Urothelium cell line (cell line): Measurements from ENCODE around the gene NOP16.
"Not testable (repeated sequence)": the region's sequence is repeated elsewhere in the genome, so short reads cannot be mapped to it uniquely, and the experiment has no call there.

ENCODE experiments used
- DNase-seq: peaks from one replicate; pipeline ENCODE4 v3.0.0; 2011; ENCODE audit warnings: low spot score, mixed read lengths
- FAIRE-seq: peaks from 2 replicates; lab custom pipeline; 2011; peaks lifted over from hg19 to GRCh38; lab: Jason Lieb, UNC

NOP16 gene

DNA sequence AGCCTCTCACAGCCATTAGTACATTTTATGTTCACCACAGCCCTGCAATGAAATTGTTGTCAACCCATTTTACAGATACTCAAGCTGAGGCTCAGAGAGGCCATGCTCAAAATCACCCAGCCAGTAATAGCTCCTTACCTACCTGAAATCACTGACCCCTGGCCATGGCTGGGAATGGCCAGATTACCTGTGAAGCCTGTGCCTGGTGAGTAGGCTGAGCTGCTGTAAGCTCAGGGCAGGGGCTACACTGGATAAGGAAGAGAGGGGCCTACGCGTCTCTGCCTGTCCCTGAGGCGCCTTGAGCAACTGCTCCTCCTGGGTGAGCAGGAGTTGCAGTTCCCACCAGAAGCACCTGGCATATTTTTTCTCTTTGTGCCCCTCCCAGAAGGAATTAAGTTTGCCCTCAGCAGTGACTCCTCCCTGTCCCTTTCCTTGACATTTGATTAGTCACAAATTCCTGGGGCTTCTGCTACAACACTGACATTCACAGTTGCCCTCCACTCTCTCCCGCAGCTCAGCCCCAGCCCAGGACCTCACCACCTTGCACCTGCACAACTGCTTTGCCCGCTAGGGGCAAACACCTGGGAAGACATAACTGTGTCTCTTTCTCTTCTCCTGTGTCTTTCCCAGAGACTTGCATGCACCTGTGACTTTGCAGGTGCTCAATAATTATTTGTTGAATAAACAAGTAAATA lies 22.2 kb upstream of the NOP16 start:
- FAIRE-seq (no peak), DNase-seq (no peak)

DNA sequence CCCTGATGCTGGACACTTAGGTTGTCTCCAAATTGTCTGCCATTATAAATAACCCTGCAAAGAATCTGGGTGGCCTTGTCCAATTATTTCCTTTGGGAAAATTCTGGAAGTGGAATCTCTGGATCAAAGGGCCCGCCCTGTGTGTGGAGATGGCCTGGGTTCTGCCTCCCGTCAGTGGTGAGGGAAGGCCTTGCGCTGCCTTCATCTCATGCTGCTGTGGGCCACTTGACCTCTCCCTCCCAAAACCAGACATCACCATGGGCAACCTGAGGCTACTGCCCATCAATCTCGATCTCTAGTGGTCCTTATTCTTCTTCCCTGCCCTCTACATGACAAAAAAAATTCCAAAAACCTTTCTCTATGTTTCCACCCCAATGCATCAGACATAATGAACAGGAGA lies 21.4 kb upstream of the NOP16 start:
- no peak for FAIRE-seq

DNA sequence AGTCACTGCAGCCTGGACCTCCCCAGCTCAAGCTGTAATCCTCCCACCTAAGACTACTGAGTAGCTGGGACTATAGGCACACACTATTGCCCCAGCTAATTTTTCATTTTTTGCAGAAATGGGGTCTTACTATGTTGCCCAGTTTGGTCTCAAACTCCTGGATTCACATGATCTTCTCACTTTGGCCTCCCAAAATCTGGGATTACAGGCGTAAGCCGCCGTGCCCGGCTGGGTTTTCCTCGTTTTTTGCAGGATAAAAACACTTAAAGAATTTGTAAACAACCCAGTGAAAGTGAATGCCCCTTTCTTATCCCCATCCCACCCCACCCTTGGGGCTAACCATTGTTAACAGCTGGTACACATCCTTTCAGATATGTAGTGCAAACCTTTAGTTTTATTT lies 20.2 kb upstream of the NOP16 start:
- DNase-seq (no peak), FAIRE-seq (no peak)

More for the DNA sequence above, 21.4 kb upstream of the NOP16 start:
- no peak for DNase-seq

DNA sequence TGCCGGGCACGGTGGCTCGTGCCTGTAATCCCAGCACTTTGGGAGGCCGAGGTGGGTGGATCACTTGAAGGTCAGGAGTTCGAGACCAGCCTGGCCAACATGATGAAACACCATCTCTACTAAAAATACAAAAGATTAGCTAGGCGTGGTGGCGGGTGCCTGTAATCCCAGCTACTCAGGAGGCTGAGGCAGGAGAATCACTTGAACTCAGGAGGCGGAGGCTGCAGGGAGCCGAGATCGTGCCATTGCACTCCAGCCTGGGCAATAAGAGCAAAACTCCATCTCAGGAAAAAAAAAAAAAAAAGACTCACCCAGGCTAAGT lies 19.8 kb upstream of the NOP16 start:
- FAIRE-seq, DNase-seq: not testable (repeated sequence)

DNA sequence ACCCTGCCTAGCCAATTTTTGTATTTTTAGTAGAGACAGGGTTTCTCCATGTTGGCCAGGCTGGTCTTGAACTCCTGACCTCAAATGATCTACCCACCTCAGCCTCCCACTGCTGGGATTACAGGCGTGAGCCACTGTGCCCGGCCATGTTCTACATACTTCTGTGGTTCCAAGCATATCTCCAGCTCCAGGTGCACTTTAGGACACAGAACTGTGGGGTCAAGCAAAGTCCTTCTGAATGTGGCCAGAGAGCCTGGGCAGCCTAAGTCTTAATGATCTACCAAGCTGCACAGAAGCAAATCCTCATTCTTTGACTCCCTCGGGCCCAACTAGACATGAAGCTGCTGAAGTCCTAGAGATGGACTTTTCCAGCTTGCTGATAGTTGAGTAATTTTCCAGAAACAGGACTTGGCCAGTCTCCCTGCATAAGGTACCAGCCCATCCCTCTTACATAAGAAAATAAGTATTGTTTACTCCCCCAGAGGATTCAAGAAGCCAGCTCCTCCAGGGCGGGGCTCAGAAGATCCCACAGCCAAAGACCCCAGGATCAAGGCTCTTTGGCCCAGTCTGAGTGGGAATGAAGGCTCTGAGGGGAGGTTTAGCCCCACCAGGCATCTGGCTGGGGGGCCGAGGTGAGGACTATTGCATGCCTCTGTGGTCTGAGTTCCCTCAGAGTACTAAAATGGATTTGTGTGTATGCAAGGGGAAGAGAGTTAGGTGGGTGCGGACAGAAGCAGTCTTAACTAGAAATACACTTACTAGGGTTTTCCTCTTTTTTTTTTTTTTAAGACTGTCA lies 19.3 kb upstream of the NOP16 start:
- DNase-seq (no peak), FAIRE-seq (no peak)

DNA sequence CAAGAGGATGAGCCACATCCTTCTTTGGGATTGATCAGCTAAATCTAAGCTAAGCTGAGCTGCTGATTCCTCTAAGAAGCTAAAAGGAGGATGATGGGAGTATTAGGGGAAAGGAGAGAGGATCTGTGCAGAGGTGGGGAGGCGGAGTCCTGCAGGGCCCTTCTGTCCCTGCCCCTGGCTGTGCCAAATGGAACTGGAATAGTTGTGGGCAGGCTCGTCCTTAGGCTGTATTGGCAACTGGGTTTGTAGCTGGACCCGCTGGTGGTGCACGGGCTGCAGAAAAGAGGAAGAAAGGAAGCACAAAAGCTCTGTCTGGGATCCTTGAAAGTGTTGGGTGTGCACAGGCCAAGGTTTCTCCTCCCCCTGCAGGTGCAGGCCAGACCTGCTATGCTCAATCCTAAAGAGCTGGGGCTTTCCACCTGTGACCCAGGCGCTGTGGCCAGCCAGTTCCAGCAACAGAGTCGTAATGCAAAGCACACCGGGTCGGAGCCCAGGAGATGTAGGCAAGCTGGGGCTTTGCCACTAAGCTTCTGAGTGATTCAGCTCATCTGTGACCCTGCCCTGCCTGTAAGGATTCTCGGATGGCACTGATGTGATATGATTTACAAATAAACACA lies 18.1 kb upstream of the NOP16 start:
- DNase-seq (no peak), FAIRE-seq (no peak)

DNA sequence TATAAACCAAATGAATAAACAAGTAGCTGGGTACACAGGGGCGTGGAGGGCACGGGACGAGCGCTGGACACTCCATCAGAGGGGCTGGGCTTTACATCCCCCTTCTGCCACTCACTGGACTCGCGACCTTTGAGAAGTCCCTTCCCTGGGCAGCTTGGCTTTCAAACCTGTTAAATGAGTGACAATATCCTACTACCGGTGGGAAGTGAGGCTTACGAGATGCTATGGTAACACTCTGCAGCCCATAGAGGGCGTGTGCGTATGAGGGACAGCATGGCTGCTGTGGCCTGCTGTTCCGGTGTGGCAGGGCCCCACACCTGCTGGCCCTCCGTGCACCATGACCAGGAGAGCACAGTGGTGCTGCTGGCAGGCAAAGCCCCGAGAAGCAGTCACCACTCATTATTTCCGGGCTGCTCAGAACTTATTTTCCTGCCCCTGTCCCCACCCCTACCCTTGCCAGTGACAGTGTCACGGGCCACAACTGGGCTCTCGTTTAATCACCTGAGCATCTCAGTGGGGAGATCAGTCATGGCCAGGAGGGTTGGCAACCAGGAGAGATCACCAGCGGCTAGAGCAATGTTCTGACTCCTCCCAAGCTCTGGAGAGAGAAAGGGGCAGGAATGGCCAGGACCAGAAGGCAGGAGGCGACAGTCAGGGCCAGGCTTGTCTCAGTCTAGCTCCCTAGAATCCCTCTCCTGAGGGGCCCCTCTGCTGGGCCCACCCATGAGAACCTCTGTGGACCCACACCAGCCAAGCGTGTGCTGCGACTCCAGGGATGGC lies 17.4 kb upstream of the NOP16 start:
- DNase-seq (no peak), FAIRE-seq (no peak)

DNA sequence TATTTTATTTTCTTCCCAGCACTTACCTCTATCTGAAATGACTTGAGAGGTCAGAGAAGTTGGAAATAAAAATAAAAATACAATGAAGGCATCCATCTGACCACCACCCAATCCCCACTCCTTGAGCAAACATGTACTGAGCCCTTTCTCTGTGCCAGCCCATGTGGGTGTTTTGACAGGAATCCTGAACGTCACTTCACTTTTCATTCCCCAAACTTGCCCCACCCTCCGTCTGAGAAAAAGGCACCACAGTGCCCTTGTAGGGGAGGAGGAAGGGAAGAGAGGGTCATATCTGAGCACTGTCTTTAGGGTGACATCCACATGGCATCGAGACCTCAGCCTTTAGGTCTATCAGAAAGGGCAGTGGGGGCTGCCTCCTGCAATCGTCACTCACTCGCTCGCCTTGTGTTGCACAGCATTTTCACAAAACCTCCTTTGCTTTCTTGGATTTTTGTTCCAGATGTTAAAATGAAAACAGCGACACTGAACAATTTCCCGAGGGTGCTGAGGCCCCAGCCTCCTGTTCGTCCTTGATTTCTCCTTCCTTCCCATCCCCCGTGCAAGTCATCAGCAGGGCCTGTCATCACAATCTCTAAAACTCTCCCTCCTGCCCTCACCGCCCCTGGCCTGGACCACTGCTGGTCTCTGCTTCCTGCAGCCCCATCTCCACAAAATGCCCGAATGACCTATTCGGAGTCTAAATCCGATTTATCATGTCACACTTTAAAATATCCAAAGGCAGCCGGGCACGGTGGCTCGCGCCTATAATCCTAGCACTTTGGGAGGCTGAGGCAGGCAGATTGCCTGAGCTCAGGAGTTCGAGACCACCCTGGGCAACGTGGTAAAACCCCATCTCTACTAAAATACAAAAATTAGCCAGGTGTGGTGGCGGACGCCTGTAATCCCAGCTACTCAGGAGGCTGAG lies 13.1 kb upstream of the NOP16 start:
- no peak for DNase-seq
- FAIRE-seq, result no peak

DNA sequence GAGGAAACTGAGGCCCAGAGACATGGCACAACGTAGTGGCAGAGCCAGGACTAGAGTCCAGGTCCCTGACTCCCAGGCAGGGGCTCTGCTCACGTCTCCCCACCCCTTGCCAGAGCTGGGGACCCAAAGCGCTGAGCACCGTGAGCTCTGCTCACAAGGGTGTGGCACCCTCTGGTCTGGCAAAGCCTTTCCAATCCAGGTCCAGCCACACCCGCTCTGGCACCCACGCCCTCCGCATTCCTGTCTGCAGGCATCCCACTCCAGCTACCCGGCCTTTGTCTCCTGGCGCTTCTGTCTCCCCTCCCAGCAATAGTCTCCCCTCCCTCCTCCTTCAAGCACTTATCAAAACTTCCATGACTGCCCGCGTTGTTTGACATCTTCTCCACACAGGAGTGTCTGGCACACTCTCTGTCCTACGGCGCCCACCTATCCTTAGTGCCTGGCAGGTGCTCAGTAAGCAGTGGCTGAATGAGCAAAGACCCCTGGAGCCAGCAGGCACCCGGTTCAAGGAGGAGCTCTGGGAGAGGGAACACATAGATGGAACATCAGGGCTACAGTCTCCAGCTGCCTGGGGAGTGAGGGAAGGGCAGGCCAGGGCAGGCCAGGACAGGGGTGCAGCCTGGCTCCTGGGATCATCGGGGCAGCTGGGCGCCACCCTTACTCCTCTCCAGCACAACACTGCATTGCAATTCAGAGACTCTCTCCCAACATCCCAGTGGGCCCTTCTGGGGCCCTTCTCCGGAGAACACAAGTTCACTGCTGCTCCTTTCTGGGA lies 12.2 kb upstream of the NOP16 start:
- DNase-seq, result no peak
- FAIRE-seq, result no peak

DNA sequence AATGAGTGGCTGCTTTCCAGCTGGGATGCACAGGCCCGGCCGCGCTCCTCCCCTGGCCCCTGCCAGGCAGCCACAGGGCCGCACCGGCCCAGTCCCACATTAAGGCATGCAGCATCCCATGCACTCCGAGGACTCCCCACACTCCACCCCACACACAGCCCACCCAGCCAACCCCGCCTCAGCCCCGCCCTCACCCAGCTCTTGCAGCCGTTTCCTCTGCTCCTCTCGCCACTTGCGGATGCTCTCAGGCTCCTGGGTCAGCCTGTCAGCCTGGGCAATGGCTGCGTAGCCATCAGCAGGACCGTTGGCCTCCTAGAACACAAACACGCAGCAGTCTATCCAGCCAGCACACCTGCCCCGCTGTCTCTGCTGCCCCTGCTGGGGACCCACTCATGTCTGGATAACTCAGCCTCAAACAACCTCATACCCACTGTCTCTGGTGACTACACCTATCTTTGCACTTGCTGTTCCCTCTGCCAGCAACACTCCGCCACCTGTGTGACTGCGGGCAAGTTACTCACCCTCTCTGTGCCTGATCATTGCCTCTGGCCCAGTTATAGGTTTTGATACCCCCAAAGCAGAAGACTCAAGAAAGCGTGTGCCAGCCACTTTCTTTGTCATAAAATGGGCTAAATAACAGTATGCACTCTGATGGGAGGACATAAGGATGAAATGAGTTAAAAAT lies 9.5 kb upstream of the NOP16 start:
- no peak for DNase-seq
- FAIRE-seq, result no peak

DNA sequence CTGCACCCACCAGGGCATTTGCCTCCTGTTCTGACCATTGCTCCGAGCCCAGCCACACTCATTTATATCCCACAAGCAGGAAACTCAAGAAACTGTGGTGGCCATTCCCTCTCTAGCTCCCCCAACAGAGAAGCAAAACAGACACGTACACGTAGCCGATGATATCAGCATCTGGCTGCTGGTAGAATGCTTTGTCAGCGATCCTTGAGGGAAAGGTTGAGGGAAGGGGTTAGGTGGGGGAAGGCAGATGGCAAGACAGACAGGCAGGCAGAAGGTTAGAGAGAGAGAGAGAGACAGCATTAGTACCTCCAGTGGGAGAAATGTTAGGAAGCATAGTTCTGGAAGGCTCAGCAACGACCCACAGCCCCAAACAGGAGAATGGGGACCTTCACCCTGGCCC lies 7.9 kb upstream of the NOP16 start:
- no peak for FAIRE-seq
- DNase-seq, result no peak

DNA sequence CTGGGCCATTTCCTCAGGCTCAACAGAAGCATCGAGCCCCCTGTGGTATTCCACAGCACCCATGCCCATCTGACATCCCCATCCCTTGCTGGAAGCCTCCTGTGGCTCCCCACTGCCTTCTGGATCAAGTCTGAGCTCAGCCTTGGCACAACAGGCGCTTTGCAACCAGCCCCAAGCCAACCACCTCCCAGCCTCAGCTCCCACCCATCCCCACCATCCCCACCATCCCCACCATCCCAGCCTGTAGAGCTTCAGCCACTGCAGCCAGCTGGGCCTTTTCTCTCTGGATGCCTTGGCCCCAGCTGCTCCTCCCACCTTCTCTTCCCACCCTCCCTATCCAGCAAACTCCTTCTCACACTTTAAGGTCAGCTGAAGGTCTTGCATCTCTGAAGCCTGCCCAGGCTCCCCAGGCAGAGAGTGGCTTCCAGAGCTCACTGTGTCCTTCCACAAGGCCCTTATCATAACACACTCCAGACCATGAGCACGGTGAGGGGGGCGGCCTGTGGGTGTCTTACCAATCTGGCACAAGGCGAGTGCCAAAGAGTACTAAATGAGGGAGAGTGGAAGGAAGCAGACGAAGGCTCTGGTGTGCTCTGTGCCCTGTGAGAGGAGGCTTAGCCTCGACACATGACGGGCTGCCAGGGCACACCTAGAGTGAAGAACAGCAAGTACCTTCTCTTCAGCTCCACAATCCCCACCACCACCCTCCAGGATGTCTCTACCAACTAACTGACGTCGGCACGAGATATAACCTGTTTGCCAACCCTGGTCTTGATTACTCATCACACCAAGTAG lies 6.7 kb upstream of the NOP16 start:
- FAIRE-seq, result no peak
- no peak for DNase-seq

DNA sequence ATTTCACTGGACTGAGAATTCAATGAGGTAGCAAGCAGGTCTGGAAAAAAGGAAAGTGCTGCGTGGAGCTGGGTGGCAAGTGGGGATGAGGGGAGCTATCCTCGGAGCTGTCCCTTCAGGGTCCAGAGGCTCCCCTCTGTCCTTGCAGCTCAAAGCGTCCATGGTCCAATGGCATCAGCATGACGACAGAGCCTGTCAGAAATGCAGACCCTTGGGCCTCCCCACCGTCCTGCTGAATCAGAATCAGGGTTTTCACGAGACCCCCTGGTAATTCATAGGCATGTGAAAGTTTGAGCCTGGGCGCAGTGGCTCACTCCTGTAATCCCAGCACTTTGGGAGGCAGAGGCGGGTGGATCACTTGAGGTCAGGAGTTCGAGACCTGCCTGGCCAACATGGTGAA lies 5.7 kb upstream of the NOP16 start:
- no peak for DNase-seq
- no peak for FAIRE-seq

DNA sequence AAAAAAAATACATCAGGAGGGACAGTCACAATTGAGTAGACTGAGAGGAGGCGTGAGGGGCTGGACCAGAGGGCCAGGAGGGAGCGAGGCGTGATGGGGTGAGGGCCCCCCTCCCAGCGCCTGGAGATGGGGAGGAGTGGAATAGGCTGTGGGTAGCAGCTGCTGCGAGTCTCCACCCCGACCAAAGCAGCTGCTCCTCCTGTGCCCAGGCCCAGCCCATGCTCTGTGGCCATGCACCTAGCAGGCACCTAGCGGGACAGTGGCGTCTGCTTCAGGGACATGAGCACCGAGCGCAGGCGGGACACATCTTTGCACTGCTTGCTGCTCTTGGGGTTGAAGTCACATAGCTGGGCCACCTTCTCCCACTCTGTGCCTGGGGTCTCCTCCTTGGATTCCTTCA lies 4.1 kb upstream of the NOP16 start:
- no peak for FAIRE-seq

DNA sequence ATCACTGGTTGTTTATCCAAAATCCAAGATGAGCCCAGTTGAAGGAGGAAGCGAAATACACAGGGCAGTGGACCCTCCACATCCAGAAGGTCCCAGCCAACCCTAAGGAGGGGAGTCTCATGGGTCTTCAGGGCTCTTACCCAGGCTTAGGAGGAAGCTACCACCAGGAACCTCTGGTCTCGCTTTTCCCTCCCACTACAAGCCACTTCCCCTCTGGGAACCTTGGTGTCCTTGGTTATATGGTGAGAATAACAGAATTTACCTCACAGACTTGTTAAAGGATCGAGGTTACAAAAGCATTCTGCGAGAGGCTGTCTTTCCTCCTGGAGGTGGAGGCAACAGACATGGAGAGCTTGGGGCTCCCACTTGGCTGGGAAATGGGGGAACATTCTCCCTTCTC lies 3.6 kb upstream of the NOP16 start:
- no peak for DNase-seq
- no peak for FAIRE-seq

More for the DNA sequence above, 4.1 kb upstream of the NOP16 start:
- DNase-seq, result no peak

DNA sequence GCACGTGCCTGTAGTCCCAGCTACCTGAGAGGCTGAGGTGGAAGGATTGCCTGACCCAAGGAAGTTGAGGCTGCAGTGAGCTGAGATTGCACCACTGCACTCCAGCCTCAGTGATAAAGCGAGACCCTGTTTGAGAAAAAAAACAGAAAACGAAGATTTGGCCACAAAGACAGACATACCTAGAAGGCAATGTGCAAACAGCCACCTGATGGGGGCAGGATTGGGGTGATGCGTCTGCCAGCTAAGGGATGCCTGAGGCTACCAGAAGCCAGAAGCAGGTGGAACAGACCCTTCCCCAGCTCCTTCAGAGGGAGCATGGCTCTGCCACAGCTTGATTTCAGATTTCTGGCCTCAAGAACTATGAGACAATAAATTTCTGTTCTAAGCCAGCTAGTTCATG lies 3.1 kb upstream of the NOP16 start:
- DNase-seq (no peak), FAIRE-seq (no peak)

DNA sequence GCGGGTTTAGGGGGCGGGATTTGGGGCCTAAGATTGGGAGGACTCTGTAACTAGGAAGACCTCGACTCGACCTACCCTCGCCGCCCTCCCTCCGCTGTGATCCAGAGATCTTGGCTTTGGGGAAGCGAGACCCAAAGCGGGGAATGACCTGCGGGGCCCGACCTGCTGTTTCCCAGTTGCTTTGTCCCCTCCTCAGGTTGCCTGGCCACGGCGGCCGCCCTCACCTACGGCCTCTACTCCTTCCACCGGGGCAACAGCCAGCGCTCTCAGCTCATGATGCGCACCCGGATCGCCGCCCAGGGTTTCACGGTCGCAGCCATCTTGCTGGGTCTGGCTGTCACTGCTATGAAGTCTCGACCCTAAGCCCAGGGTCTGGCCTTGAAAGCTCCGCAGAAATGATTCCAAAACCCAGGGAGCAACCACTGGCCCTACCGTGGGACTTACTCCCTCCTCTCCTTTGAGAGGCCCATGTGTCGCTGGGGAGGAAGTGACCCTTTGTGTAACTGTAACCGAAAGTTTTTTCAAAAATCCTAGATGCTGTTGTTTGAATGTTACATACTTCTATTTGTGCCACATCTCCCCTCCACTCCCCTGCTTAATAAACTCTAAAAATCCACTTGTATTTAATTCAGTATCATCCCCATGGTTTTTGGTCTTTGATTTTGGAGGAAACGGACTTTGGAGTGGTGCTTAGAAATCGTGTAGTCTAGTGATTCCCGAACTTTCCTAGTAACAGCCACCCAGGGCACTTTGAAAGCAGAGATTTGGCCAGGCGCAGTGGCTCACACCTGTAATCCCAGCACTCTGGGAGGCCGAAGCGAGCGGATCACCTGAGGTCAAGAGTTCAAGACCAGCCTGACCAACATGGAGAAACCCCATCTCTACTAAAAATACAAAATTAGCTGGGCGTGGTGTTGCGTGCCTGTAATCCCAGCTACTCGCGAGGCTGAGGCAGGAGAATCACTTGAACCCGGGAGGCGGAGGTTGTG lies 1.0 kb upstream of the NOP16 start:
- no peak for FAIRE-seq

More for the DNA sequence above, 1.0 kb upstream of the NOP16 start:
- no peak for DNase-seq
